SK-N-SH treated with all-trans-retinoic acid at 6 μM for 48 hours (cell line): ENCODE data around the gene GNA12.

Experiments
- ATAC-seq: fragments of 200-7000 bp; cut with Tn5 transposase; 3 replicates; pipeline ENCODE4 v1.9.1; 2020; ENCODE audit warnings: mild to moderate bottlenecking, moderate library complexity
- ARNTL ChIP-seq: fragments of 450-650 bp; formaldehyde crosslinking; IDR thresholded peaks from 2 replicates; pipeline ENCODE4 v1.5.0; 2020; ENCODE audit warnings: low read depth, mild to moderate bottlenecking, moderate library complexity, borderline replicate concordance
- BACH2 ChIP-seq: fragments of 250-450 bp; sonication (Bioruptor Pico); IDR thresholded peaks from 2 replicates; pipeline ENCODE4 v1.9.0; 2021; ENCODE audit warnings: mild to moderate bottlenecking, borderline replicate concordance
- CSDC2 ChIP-seq: fragments of 250-450 bp; sonication (Bioruptor Pico); IDR thresholded peaks from 2 replicates; pipeline ENCODE4 v1.5.0; 2020; ENCODE audit warnings: mild to moderate bottlenecking, moderate library complexity
- CSRNP3 ChIP-seq: fragments of 250-450 bp; sonication (Bioruptor Pico); IDR thresholded peaks from 2 replicates; pipeline ENCODE4 v1.5.1; 2021; ENCODE audit warnings: mild to moderate bottlenecking, moderate library complexity
- ESRRG ChIP-seq: fragments of 250-450 bp; sonication (Bioruptor Pico); IDR thresholded peaks from 2 replicates; pipeline ENCODE4 v1.6.1; 2021; ENCODE audit warnings: mild to moderate bottlenecking
- GLIS3 ChIP-seq: fragments of 250-450 bp; sonication (Bioruptor Pico); IDR thresholded peaks from 2 replicates; pipeline ENCODE4 v1.5.0; 2020; ENCODE audit warnings: mild to moderate bottlenecking, moderate library complexity
- ISL1 ChIP-seq: fragments of 250-450 bp; sonication (Bioruptor Pico); IDR thresholded peaks from 2 replicates; pipeline ENCODE4 v2.1.2; 2022; ENCODE audit warnings: mild to moderate bottlenecking, moderate library complexity
- OSR1 ChIP-seq: fragments of 250-450 bp; sonication (Bioruptor Pico); IDR thresholded peaks from 2 replicates; pipeline ENCODE4 v1.8.0; 2022; ENCODE audit warnings: moderate library complexity, mild to moderate bottlenecking, inconsistent platforms
- PATZ1 ChIP-seq: fragments of 250-450 bp; sonication (Bioruptor Pico); IDR thresholded peaks from 2 replicates; pipeline ENCODE4 v1.8.0; 2020; ENCODE audit warnings: mild to moderate bottlenecking, moderate library complexity, borderline replicate concordance
- PPARA ChIP-seq: fragments of 250-450 bp; sonication (Bioruptor Pico); IDR thresholded peaks from 2 replicates; pipeline ENCODE4 v1.5.0; 2020; ENCODE audit warnings: mild to moderate bottlenecking, borderline replicate concordance
- RARB ChIP-seq: fragments of 250-450 bp; sonication (Bioruptor Pico); IDR thresholded peaks from 2 replicates; pipeline ENCODE4 v1.8.0; 2021; ENCODE audit warnings: mild to moderate bottlenecking, moderate library complexity
- SNAI2 ChIP-seq: fragments of 250-450 bp; sonication (Bioruptor Pico); IDR thresholded peaks from 2 replicates; pipeline ENCODE4 v1.5.0; 2020; ENCODE audit warnings: mild to moderate bottlenecking, moderate library complexity
- TCF4 ChIP-seq: fragments of 250-450 bp; sonication (Bioruptor Pico); IDR thresholded peaks from 2 replicates; pipeline ENCODE4 v1.8.0; 2021; ENCODE audit warnings: mild to moderate bottlenecking, moderate library complexity, borderline replicate concordance
- TOX ChIP-seq: fragments of 250-450 bp; sonication (Bioruptor Pico); IDR thresholded peaks from 2 replicates; pipeline ENCODE4 v1.8.0; 2021; ENCODE audit warnings: mild to moderate bottlenecking, moderate library complexity, borderline replicate concordance
- ZC3H10 ChIP-seq: fragments of 250-450 bp; sonication (Bioruptor Pico); IDR thresholded peaks from 2 replicates; pipeline ENCODE4 v1.5.1; 2021; ENCODE audit warnings: mild to moderate bottlenecking, moderate library complexity
- ZFP3 ChIP-seq: fragments of 250-450 bp; sonication (Bioruptor Pico); IDR thresholded peaks from 2 replicates; pipeline ENCODE4 v1.5.0; 2020; ENCODE audit warnings: mild to moderate bottlenecking, moderate library complexity
- ZFP30 ChIP-seq: fragments of 450-650 bp; formaldehyde crosslinking; IDR thresholded peaks from 2 replicates; pipeline ENCODE4 v1.5.0; 2022; ENCODE audit warnings: mild to moderate bottlenecking, moderate library complexity
- ZNF565 ChIP-seq: fragments of 450-650 bp; formaldehyde crosslinking; conservative IDR thresholded peaks from 2 replicates; pipeline ENCODE4 v1.5.0; 2020; ENCODE audit warnings: low read depth, mild to moderate bottlenecking, moderate library complexity
- ZNF70 ChIP-seq: fragments of 450-650 bp; formaldehyde crosslinking; IDR thresholded peaks from 2 replicates; pipeline ENCODE4 v1.5.0; 2020; ENCODE audit warnings: mild to moderate bottlenecking, moderate library complexity
- ZNF8 ChIP-seq: fragments of 450-650 bp; formaldehyde crosslinking; IDR thresholded peaks from 2 replicates; pipeline ENCODE4 v1.5.0; 2020; ENCODE audit warnings: mild to moderate bottlenecking, moderate library complexity
- TF ChIP-seq, protein P1 (sequence below): fragments of 250-450 bp; sonication (Bioruptor Pico); IDR thresholded peaks from 2 replicates; pipeline ENCODE4 v1.5.1; 2020; ENCODE audit warnings: low read depth, mild to moderate bottlenecking, moderate library complexity
- TF ChIP-seq, protein P2 (sequence below): fragments of 250-450 bp; sonication (Bioruptor Pico); IDR thresholded peaks from 2 replicates; pipeline ENCODE4 v1.8.0; 2021; ENCODE audit warnings: low read depth, mild to moderate bottlenecking, moderate library complexity, borderline replicate concordance

Gene GNA12

GRCh38 chr7:2873686-2874551, 29.8 kb upstream of the GNA12 start (continued):
- peak; percentile 74; the same call in 1 of the 2 replicates for TF ChIP-seq GLIS3 (CRISPR knock-in tag)
- no peak for TF ChIP-seq SNAI2 (CRISPR knock-in tag)
- TF ChIP-seq RARB (CRISPR knock-in tag), result peak; percentile 54; the same call in 1 of the 2 replicates
- TF ChIP-seq ZFP30 (CRISPR knock-in tag), result no peak
- TF ChIP-seq ZFP3 (CRISPR knock-in tag), result no peak

DNA sequence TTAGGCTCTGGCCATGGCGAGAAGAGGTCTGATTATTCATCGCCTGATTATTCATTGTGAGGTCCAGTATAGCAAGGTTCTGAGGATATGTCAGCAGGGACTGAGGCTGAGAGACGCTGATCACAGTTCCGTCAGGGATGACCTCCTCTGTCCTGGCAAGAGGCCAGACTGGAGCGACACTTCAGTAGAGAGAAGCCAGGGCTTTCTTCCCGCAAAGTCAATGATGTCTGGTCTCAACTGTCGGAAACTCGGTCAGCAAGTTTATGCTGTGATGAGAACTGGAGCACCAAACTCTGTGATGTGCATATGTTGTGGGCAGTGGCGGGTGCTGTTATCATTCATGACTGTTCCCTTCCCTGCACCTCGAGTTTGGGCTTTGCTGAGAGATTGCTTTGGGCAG, 29.0 kb upstream of the GNA12 start:
- no peak for TF ChIP-seq ZC3H10 (CRISPR knock-in tag)
- no peak for TF ChIP-seq TOX
- no peak for TF ChIP-seq PPARA (CRISPR knock-in tag)
- TF ChIP-seq BACH2 (CRISPR knock-in tag), result no peak

DNA sequence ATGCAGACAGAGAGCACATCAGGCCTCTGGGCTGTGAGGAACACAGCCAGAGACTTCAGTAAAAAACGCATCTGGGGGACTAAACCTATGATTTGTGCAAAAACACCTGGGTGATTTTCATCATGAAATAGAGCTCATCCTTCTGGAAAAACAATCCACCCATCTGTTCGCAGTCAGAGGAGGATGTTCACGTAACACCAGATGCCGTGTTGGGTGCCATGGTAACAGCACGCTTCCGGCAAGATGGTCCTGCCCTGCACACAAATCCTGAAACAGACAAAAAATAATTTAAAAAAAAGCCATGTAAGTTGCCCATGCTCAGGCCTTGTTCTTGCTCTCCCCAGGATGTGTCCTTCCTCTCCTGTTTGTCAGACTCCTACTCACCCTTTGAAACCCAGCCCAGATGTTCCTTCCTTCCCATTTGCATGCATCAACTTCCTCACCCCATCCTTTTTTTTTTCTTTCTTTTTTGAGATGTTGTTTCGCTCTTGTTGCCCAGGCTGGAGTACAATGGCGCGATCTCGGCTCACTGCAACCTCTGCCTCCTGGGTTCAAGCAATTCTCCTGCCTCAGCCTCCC, 28.3 kb upstream of the GNA12 start:
- ATAC-seq, result no peak
- TF ChIP-seq CSDC2 (CRISPR knock-in tag) (no peak), ZFP3 (CRISPR knock-in tag) (peak; percentile 94)
- TF ChIP-seq, all 23 proteins: peak for 1

More for the DNA sequence above, 29.0 kb upstream of the GNA12 start:
- ATAC-seq, result peak; percentile 4; the same call in 2 of the 3 replicates

- ATAC-seq, result 0 out of 3 replicates have a peak, but pooled peaks have one; percentile 13
- TF ChIP-seq ZNF565 (CRISPR knock-in tag) (no peak), GLIS3 (CRISPR knock-in tag) (no peak), SNAI2 (CRISPR knock-in tag) (no peak), ZNF8 (CRISPR knock-in tag) (no peak), ARNTL (no peak), TCF4 (CRISPR knock-in tag) (no peak), RARB (CRISPR knock-in tag) (no peak), ISL1 (no peak), ZC3H10 (CRISPR knock-in tag) (no peak), ESRRG (no peak), PATZ1 (no peak)
Measured at GRCh38 chr7:2870471-2870931, 26.4 kb upstream of the GNA12 start.

DNA sequence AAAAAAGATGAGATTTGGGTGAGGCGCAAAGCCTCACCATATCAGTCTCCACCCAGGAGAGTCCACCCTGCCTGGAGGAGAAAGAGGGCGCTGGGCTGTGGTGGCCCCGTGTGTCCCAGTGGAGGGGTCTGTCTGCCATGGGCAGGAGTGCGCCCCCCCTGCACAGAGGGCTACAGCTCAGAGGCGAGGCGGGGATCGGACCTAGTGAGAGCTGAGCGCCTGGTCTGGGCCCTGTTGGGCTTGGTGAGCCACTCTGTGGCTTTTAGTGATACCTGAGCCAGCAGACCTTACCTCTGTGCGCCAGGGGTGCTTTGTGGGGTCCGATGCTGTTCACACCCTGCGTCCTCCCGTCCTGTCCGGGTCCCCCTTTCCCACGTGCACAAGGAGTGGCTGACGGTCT, 25.9 kb upstream of the GNA12 start:
- no peak for TF ChIP-seq ZNF565 (CRISPR knock-in tag)
- TF ChIP-seq TOX, result no peak
- TF ChIP-seq CSRNP3 (CRISPR knock-in tag), result no peak
- TF ChIP-seq OSR1 (CRISPR knock-in tag), result no peak
- no peak for TF ChIP-seq ZNF70 (CRISPR knock-in tag)
- no peak for TF ChIP-seq SNAI2 (CRISPR knock-in tag)
- no peak for TF ChIP-seq PATZ1
- no peak for TF ChIP-seq GLIS3 (CRISPR knock-in tag)
- TF ChIP-seq BACH2 (CRISPR knock-in tag), result no peak
- no peak for TF ChIP-seq RARB (CRISPR knock-in tag)
- TF ChIP-seq, protein P1, sequence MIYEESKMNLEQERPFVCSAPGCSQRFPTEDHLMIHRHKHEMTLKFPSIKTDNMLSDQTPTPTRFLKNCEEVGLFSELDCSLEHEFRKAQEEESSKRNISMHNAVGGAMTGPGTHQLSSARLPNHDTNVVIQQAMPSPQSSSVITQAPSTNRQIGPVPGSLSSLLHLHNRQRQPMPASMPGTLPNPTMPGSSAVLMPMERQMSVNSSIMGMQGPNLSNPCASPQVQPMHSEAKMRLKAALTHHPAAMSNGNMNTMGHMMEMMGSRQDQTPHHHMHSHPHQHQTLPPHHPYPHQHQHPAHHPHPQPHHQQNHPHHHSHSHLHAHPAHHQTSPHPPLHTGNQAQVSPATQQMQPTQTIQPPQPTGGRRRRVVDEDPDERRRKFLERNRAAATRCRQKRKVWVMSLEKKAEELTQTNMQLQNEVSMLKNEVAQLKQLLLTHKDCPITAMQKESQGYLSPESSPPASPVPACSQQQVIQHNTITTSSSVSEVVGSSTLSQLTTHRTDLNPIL, result no peak
- TF ChIP-seq, protein P2, sequence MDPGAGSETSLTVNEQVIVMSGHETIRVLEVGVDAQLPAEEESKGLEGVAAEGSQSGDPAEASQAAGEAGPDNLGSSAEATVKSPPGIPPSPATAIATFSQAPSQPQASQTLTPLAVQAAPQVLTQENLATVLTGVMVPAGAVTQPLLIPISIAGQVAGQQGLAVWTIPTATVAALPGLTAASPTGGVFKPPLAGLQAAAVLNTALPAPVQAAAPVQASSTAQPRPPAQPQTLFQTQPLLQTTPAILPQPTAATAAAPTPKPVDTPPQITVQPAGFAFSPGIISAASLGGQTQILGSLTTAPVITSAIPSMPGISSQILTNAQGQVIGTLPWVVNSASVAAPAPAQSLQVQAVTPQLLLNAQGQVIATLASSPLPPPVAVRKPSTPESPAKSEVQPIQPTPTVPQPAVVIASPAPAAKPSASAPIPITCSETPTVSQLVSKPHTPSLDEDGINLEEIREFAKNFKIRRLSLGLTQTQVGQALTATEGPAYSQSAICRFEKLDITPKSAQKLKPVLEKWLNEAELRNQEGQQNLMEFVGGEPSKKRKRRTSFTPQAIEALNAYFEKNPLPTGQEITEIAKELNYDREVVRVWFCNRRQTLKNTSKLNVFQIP, result no peak
- no peak for TF ChIP-seq ESRRG
- TF ChIP-seq, all 23 proteins: peak for 0
- no peak for ATAC-seq
